Liver (tissue), 9 donors: ENCODE data around the gene ARHGEF12. TPM values are rescaled to one million over a fixed set of nuclear protein-coding genes. Genes with fewer than 3 reads are reported as not detected.

Experiments used
- DNase-seq: peaks from one replicate; pipeline ENCODE4 v3.0.0-alpha.2; 2017; ENCODE audit warnings: low spot score
- H3K27ac ChIP-seq, 2 donors: one replicate each; pipeline ENCODE4 v1.7.0; 2013; ENCODE audit warnings: inconsistent platforms in 2 of 2, low read length in 2 of 2, control low read depth in 1 of 2, low read depth in 1 of 2, mild to moderate bottlenecking in 1 of 2
- H3K27me3 ChIP-seq, 4 donors: one replicate each; pipeline versions ENCODE4 v1.6.1 to v1.7.0; 2013; ENCODE audit warnings: low read length in 3 of 4, inconsistent platforms in 1 of 4, mild to moderate bottlenecking in 1 of 4, moderate library complexity in 1 of 4; ENCODE audit not compliant: control insufficient read depth in 4 of 4, insufficient read depth in 4 of 4
- H3K36me3 ChIP-seq, 4 donors: one replicate each; pipeline versions ENCODE4 v1.6.1 to v1.7.0; 2013; ENCODE audit warnings: low read length in 3 of 4, mild to moderate bottlenecking in 3 of 4, low read depth in 1 of 4, moderate library complexity in 1 of 4; ENCODE audit not compliant: control insufficient read depth in 4 of 4, insufficient read depth in 3 of 4
- H3K4me1 ChIP-seq, 4 donors: one replicate each; pipeline versions ENCODE4 v1.6.1 to v1.7.0; 2013; ENCODE audit warnings: low read length in 3 of 4, mild to moderate bottlenecking in 3 of 4, moderate library complexity in 1 of 4; ENCODE audit not compliant: control insufficient read depth in 4 of 4, insufficient read depth in 4 of 4
- H3K4me3 ChIP-seq, 3 donors: one replicate each; pipeline versions ENCODE4 v1.6.1 to v1.7.0; 2013; ENCODE audit warnings: low read length in 3 of 3, control low read depth in 1 of 3, low read depth in 1 of 3, mild to moderate bottlenecking in 1 of 3
- H3K9ac ChIP-seq, 2 donors: one replicate each; pipeline ENCODE4 v1.7.0; 2013; ENCODE audit warnings: low read length in 2 of 2, mild to moderate bottlenecking in 2 of 2, moderate library complexity in 2 of 2, control low read depth in 1 of 2, low read depth in 1 of 2
- H3K9me3 ChIP-seq, 4 donors: one replicate each; pipeline versions ENCODE4 v1.6.1 to v1.7.0; 2013; ENCODE audit warnings: low read length in 3 of 4; ENCODE audit not compliant: control insufficient read depth in 4 of 4
- FOXA1 ChIP-seq: IDR thresholded peaks from 2 replicates; pipeline ENCODE4 v1.6.1; 2016; ENCODE audit warnings: antibody characterized with exemption
- FOXA2 ChIP-seq: IDR thresholded peaks from 2 replicates; pipeline ENCODE4 v1.6.1; 2016; ENCODE audit warnings: antibody characterized with exemption
- HNF4A ChIP-seq, 2 donors: conservative IDR thresholded peaks; 2 replicates each; pipeline ENCODE4 v1.6.1; 2016; ENCODE audit warnings: antibody characterized with exemption in 2 of 2, mild to moderate bottlenecking in 2 of 2
- HNF4G ChIP-seq: IDR thresholded peaks from 2 replicates; pipeline ENCODE4 v1.6.1; 2016; ENCODE audit warnings: antibody characterized with exemption
- JUND ChIP-seq, 2 donors: IDR thresholded peaks; 2 replicates each; pipeline ENCODE4 v1.6.1; 2016; ENCODE audit warnings: antibody characterized with exemption in 2 of 2
- NR2F2 ChIP-seq: IDR thresholded peaks from 2 replicates; pipeline ENCODE4 v1.6.1; 2016; ENCODE audit warnings: antibody characterized with exemption
- RAD21 ChIP-seq, 2 donors: IDR thresholded peaks; 2 replicates each; pipeline ENCODE4 v1.6.1; 2016; ENCODE audit warnings: antibody characterized with exemption in 2 of 2, mild to moderate bottlenecking in 2 of 2
- RXRA ChIP-seq, 2 donors: IDR thresholded peaks; 2 replicates each; pipeline ENCODE4 v1.6.1; 2017 to 2018; ENCODE audit warnings: antibody characterized with exemption in 2 of 2, mild to moderate bottlenecking in 1 of 2
- SP1 ChIP-seq: IDR thresholded peaks from 2 replicates; pipeline ENCODE4 v1.6.1; 2018; ENCODE audit warnings: antibody characterized with exemption, mild to moderate bottlenecking
- TAF1 ChIP-seq: conservative IDR thresholded peaks from 2 replicates; pipeline ENCODE4 v1.6.1; 2016; ENCODE audit warnings: antibody characterized with exemption, mild to moderate bottlenecking
- WGBS: extraction: QIAGEN DNeasy Blood & Tissue Kit; methylation state at CpG from one replicate; pipeline ENCODE4 v1.1.7; 2013; 5-methylcytosine and 5-hydroxymethylcytosine counted together
- polyA plus RNA-seq, 2 donors: library from polyadenylated mRNA; stranded (reverse) in 1 of 2; unstranded in 1 of 2; fragments of 200-250 nt in 1 of 2; fragments of >200 nt in 1 of 2; fragmentation: Nextera tagmentation in 1 of 2; extraction: Ambion mirVana in 1 of 2; gene quantifications; one replicate each; pipeline versions ENCODE4 v1.2.1 to v1.2.3, GENCODE V29; 2013 to 2015
- total RNA-seq, 2 donors: library from RNA; depleted of rRNA; stranded (reverse); fragments of >200 nt; gene quantifications; one replicate each; pipeline ENCODE4 v1.2.3, GENCODE V29; 2014
- TF ChIP-seq, protein P1 (sequence below): IDR thresholded peaks from 2 replicates; pipeline ENCODE4 v1.6.1; 2016; ENCODE audit warnings: antibody characterized with exemption
- TF ChIP-seq, protein P2 (sequence below): IDR thresholded peaks from 2 replicates; pipeline ENCODE4 v1.6.1; 2016; ENCODE audit warnings: antibody characterized with exemption
- TF ChIP-seq, protein P3 (sequence below): IDR thresholded peaks from 2 replicates; pipeline ENCODE4 v1.6.1; 2016; ENCODE audit warnings: antibody characterized with exemption
- TF ChIP-seq, protein P4 (sequence below): fragments of 150-350 bp; IDR thresholded peaks from 2 replicates; pipeline ENCODE4 v1.5.1; 2017; ENCODE audit warnings: improper control_type of control experiment, low read depth, low read length; ENCODE audit not compliant: missing input control
- donor health status: healthy.
- donor health status: healthy.
- donor health status: healthy.
- donor health status: healthy.
- donor health status: healthy.

The ARHGEF12 gene
- total and polyA plus RNA-seq, 4 donors, result 28.0 to 169 (median 53.9) TPM

DNA sequence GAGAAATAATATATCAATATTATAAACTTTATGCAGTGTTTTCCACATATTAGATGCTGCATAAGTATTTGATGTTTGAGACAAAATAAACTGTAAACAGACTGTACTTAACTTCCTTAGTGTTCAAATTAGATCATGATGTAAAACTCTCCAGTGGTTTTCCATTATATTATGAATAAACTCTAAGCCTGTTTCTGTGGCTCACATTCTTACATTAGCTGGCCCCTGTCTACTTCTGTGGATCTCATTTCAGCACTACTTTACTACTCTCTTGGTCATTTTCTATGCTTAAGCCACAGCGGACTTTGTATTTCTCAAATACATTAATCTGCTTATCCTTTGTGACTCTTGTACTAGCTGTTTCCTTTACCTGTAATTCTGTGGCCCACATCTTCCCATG is 55.6 kb downstream of the ARHGEF12 start:
- H3K4me1 ChIP-seq, result peaks cover 6 to 34% (median 17%) of the 10 kb centered on the region in 4 donors
- no peaks in the 10 kb centered on the region for H3K9me3 ChIP-seq
- no peaks in the 10 kb centered on the region for H3K27me3 ChIP-seq
- no peak overlapping the region for H3K4me3 ChIP-seq
- no peak for TF ChIP-seq RXRA (IDR thresholded peaks at IDR 0.05)
- TF ChIP-seq SP1, result no peak
- TF ChIP-seq, protein P1, sequence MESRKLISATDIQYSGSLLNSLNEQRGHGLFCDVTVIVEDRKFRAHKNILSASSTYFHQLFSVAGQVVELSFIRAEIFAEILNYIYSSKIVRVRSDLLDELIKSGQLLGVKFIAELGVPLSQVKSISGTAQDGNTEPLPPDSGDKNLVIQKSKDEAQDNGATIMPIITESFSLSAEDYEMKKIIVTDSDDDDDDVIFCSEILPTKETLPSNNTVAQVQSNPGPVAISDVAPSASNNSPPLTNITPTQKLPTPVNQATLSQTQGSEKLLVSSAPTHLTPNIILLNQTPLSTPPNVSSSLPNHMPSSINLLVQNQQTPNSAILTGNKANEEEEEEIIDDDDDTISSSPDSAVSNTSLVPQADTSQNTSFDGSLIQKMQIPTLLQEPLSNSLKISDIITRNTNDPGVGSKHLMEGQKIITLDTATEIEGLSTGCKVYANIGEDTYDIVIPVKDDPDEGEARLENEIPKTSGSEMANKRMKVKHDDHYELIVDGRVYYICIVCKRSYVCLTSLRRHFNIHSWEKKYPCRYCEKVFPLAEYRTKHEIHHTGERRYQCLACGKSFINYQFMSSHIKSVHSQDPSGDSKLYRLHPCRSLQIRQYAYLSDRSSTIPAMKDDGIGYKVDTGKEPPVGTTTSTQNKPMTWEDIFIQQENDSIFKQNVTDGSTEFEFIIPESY, result no peak
- TF ChIP-seq, protein P2, sequence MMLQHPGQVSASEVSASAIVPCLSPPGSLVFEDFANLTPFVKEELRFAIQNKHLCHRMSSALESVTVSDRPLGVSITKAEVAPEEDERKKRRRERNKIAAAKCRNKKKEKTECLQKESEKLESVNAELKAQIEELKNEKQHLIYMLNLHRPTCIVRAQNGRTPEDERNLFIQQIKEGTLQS, result no peak
- TF ChIP-seq RAD21 (IDR thresholded peaks at IDR 0.05), result no peak
- TF ChIP-seq HNF4A (conservative IDR thresholded peaks at IDR 0.05), result no peak
- TF ChIP-seq FOXA2, result no peak
- H3K36me3 ChIP-seq, result peaks cover 0 to 2% (median 0%) of the 10 kb centered on the region in 4 donors
- DNase-seq, result no peak
- peak overlapping the region in 1 of 2 donors; percentile 9 for H3K27ac ChIP-seq
- WGBS, result 97% methylated on average over 1 of the region's 1 CpG
- no peak overlapping the region for H3K9ac ChIP-seq

DNA sequence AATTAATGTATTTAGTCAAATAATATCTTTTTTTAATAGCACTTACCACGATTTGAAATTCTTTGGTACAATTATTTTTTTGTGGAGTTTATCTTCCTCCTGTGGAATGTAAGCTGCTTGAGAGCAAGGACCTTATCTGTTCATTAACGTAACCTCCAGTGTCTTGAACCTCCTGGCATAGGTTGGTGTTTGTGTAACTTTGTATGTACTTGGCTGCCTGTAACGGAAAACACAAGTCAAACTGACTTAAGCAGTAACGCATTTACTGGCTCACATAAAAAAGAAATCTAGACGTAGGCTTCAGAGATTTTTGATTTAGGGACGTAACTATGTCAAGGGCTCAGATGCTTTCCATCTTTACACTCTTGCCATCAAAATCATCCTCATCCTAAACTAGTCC is 56.1 kb downstream of the ARHGEF12 start:
- TF ChIP-seq JUND (IDR thresholded peaks at IDR 0.05), result peak in 1 of 2 donors; percentile 10
- TF ChIP-seq RXRA (IDR thresholded peaks at IDR 0.05), result peak in 1 of 2 donors; percentile 38
- TF ChIP-seq, protein P3, sequence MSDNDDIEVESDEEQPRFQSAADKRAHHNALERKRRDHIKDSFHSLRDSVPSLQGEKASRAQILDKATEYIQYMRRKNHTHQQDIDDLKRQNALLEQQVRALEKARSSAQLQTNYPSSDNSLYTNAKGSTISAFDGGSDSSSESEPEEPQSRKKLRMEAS, result no peak
- peak; percentile 10 for TF ChIP-seq NR2F2
- WGBS, result 58% methylated on average over 6 of the region's 6 CpGs
- Histone ChIP-seq H3K36me3 (peaks cover 0 to 2% (median 0%) of the 10 kb centered on the region in 4 donors), H3K4me3 (no peak overlapping the region), H3K27me3 (no peaks in the 10 kb centered on the region), H3K4me1 (peaks cover 6 to 38% (median 17%) of the 10 kb centered on the region in 4 donors), H3K27ac (no peak overlapping the region), H3K9me3 (no peaks in the 10 kb centered on the region), H3K9ac (no peak overlapping the region)
- DNase-seq, result no peak

DNA sequence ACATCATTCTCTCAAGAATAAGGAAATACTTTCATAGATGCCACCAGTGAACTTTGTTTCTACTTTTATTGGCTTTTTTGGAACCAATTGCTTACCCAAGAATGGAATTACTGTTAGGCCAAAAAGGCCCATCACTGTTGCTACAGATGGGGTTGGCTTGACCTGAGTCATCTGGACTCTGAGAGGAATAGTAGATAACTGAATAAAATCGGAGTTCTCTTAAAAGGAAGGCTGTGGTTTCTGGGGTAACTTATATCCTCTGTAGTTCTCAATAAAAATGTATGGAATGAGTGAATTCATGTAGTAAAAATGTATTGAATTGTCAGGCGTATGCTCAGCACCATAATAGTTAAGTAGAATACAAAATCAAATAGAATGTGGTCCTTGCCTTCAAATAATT is 56.6 kb downstream of the ARHGEF12 start:
- TF ChIP-seq, protein P4, sequence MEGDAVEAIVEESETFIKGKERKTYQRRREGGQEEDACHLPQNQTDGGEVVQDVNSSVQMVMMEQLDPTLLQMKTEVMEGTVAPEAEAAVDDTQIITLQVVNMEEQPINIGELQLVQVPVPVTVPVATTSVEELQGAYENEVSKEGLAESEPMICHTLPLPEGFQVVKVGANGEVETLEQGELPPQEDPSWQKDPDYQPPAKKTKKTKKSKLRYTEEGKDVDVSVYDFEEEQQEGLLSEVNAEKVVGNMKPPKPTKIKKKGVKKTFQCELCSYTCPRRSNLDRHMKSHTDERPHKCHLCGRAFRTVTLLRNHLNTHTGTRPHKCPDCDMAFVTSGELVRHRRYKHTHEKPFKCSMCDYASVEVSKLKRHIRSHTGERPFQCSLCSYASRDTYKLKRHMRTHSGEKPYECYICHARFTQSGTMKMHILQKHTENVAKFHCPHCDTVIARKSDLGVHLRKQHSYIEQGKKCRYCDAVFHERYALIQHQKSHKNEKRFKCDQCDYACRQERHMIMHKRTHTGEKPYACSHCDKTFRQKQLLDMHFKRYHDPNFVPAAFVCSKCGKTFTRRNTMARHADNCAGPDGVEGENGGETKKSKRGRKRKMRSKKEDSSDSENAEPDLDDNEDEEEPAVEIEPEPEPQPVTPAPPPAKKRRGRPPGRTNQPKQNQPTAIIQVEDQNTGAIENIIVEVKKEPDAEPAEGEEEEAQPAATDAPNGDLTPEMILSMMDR, result no peak
- TF ChIP-seq TAF1, result no peak
- TF ChIP-seq HNF4G, result no peak
- TF ChIP-seq NR2F2, result no peak
- no peak for TF ChIP-seq FOXA1
- WGBS, result 87% methylated on average over 2 of the region's 2 CpGs
- Histone ChIP-seq H3K4me3 (no peak overlapping the region), H3K27ac (no peak overlapping the region), H3K9me3 (no peaks in the 10 kb centered on the region), H3K4me1 (peaks cover 6 to 40% (median 17%) of the 10 kb centered on the region in 4 donors), H3K27me3 (no peaks in the 10 kb centered on the region), H3K36me3 (peaks cover 0 to 2% (median 0%) of the 10 kb centered on the region in 4 donors), H3K9ac (no peak overlapping the region)
- no peak for DNase-seq
